Dedifferentiated amniotic fluid mesenchymal stem cell (primary cell): ENCODE measurements around the gene CXCL10.
A peak's percentile ranks its signal among the peaks of the same experiment; 100 is the strongest.
"Not testable (repeated sequence)": the region's sequence is repeated elsewhere in the genome, so short reads cannot be mapped to it uniquely, and the experiment has no call there.

Experiments
- DNase-seq: peaks from one replicate; pipeline ENCODE4 v3.0.0-alpha.2; 2016; ENCODE audit errors: extremely low spot score

Gene CXCL10

GRCh38 chr4:76023389-76023788, at the start of gene CXCL10:
Gene CXCL10, minus strand, starts transcription at chr4:76023497. Its CDS starts 66 bp downstream, at chr4:76023431.
- DNase-seq, result no peak

- no peak for DNase-seq
These were observed 49.5 kb upstream of the CXCL10 start for GRCh38 chr4:76072760-76073159.

- DNase-seq, result peak; percentile 78
These were observed 44.5 kb upstream of the CXCL10 start for GRCh38 chr4:76067652-76068286.

DNA sequence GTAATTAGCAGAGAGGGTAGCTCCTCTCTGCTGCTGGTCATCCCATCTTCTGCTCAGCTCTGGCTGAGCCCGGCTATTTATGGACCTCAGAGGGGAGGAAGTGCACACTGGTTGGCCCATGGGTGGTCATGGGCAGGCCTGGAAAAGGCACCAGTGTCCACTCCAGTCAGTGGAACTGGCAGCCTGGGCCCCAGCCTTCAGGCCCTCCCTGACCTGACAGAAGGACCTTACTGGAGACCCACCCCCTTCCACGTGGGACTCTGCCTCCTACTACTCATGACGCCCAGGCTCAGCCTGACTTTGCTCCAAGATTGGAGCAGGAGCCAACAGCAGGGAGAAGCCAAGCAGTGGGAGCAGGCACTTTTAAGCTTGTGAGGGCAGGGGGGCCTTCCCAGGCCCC, 43.2 kb upstream of the CXCL10 start:
- no peak for DNase-seq

DNA sequence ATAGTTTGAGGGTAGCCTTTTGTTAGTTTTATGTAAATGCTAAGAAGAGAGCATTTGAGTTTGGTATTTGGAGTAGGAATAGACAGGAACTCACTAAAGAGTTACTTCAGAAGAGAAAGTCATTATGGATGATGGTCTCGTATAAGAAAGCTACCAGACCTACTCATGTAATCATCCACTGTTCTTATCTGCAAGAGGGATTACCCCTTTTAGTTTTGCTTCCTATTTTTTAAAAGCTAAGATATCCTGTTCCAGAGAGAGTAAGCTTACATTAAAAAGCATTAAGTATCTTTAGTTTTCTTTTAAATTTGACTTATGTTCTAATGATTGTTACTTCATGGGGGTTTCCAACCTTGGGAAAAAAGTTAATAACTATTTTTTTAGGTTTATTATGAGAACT, 38.7 kb upstream of the CXCL10 start:
- DNase-seq, result no peak

GRCh38 chr4:76061421-76061820, 38.1 kb upstream of the CXCL10 start:
- DNase-seq, result no peak

DNA sequence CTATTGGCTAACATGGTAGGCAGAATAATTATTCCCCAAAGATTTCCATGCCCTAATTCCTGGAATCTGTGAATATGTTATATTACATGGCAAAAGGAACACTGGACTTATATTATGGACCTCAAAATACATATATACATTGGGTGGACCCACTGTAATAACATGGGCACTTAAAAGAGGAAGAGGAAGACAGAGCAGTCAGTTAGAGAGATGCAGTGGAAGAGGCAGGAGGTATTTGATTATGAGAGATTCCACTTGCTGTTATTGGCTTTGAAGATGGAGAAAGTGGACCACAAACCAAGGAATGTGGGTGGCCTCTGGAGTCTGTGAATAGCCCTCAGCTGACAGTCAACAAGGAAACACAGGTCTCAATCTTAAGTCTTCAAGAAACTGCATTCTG, 37.2 kb upstream of the CXCL10 start:
- no peak for DNase-seq

GRCh38 chr4:76059750-76060149, 36.5 kb upstream of the CXCL10 start:
- no peak for DNase-seq

DNA sequence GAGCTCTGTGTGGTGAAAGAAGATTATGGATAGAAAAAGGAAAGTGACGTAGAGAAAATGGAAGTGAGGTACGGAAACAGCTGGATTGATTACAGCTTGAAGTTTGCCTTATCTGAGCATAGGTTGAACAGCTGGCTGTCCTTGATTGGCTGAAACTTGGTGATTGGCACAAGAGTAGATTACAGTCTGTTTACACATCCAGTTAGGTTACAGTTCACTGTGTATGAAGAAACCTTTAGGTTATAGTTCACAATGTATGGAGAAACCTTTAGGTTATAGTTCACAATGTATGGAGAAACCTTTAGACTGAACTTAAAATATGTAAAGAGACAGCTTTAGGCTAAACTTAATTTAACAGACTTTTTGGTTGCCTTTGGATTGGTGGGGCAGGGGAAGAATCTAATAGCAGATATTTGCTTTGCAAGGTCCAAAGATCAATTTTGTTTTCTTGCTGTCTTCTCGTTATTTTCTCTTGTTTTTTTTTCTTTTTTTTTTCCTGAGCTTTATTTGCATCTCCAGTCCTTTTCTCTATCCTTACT, 35.7 kb upstream of the CXCL10 start:
- no peak for DNase-seq

GRCh38 chr4:76058302-76058701, 35.0 kb upstream of the CXCL10 start:
- no peak for DNase-seq

- DNase-seq, result no peak
These were observed 32.1 kb upstream of the CXCL10 start for GRCh38 chr4:76055421-76055820.

DNA sequence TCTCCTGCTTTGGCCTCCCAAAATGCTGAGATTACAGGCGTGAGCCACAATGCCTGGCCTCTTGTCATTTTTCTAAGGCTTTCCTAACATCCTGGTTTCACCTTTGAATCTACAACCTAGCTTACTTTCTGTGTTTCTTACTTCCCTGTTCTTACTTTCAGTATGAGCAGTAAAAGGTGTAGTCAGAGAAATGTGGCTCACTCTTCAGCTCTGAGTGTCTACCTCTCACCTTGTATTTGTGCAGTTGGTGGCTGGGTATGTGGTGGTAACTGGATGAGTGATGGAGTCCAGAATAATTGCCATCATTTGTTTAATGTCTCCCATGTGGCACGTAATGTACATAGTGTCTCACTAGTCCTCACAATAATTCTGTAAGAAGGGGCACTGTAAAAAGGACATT, 31.7 kb upstream of the CXCL10 start:
- no peak for DNase-seq

DNA sequence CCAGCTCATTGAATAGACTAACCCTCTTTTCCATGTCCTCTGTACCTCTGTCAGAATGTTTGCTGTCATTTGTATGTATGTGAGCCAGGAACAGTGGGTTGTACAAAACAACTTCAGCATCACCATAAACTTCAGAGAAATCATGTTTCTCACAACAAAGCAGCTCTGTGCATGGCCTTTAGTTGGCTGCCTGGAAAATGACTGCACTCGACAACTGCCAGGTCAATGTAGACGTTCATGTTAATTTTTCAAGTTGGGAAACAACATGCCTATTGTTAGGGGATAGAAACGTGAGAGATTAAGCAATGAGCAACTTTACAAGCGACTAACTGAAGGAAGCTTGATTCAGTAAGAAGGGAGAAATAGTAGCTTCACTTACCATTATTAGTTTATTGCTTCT, 30.4 kb upstream of the CXCL10 start:
- no peak for DNase-seq

DNA sequence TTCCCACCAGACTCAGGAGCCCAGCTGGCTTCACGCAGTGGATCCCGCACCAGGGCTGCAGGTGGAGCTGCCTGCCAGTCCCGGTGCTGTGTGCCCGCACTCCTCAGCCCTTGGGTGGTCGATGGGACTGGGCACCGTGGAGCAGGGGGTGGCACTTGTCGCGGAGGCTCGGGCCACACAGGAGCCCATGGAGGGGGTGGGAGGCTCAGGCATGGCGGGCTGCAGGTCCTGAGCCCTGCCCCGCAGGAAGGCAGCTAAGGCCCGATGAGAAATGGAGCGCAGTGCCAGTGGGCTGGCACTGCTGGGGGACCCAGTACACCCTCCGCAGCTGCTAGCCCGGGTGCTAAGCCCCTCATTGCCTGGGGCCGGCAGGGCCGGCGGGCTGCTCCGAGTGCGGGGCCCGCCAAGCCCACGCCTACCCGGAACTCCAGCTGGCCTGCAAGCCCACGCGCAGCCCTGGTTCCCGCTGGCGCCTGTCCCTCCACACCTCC, 27.3 kb upstream of the CXCL10 start:
- DNase-seq, result not testable (repeated sequence)

- DNase-seq, result not testable (repeated sequence)
These were observed 26.6 kb upstream of the CXCL10 start for GRCh38 chr4:76049860-76050416.

DNA sequence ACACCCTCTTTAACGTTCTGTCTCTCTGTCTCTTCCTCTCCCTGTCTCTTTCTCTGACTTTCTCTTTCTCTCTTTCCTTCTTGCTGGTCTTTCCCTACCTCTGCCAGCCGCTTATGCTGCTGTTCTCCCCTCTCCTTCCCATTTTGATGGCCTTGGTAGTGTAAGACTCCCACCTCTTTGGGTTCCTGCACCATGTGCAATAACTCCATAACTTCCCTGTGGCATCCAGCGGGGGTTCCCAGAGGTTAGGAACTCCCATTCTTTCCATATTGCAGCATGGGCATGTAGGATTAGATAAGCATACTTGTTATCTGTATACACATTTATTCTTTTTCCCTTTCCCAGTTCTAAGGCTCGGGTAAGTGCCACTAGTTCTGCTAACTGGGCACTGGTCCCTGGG, 21.4 kb upstream of the CXCL10 start:
- not testable (repeated sequence) for DNase-seq

DNA sequence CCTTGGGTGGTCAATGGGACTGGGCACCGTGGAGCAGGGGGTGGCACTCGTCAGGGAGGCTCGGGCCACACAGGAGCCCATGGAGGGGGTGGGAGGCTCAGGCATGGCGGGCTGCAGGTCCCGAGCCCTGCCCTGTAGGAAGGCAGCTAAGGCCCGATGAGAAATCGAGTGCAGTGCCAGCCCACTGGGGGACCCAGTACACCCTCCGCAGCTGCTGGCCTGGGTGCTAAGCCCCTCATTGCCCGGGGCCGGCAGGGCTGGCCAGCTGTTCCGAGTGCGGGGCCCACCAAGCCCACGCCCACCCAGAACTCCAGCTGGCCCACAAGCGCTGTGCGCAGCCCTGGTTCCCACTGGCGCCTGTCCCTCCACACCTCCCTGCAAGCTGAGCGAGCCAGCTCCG, 20.0 kb upstream of the CXCL10 start:
- not testable (repeated sequence) for DNase-seq

DNA sequence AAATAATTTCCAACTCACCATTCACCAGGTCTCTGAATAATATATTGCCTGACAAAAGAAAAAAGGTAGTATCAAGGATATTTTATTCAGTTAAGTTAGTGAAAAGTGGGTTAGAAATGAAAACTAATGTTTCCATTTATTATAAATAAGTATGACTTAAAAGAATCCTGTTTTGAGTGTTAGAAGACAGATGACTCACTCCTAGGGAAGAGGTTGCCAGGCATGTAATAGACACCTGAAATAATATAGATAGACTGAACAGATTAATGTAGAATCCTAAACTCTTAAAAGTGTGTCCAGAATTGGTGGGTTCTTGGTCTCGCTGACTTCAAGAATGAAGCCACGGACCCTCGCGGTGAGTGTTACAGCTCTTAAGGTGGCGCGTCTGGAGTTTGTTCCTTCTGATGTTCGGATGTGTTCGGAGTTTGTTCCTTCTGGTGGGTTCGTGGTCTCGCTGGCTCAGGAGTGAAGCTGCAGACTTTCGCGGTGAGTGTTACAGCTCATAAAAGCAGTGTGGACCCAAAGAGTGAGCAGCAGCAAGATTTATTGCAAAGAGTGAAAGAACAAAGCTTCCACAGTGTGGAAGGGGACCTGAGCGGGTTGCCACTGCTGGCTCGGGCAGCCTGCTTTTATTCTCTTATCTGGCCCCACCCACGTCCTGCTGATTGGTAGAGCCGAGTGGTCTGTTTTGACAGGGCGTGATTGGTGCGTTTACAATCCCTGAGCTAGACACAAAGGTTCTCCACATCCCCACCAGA, 19.1 kb upstream of the CXCL10 start:
- DNase-seq, result not testable (repeated sequence)

DNA sequence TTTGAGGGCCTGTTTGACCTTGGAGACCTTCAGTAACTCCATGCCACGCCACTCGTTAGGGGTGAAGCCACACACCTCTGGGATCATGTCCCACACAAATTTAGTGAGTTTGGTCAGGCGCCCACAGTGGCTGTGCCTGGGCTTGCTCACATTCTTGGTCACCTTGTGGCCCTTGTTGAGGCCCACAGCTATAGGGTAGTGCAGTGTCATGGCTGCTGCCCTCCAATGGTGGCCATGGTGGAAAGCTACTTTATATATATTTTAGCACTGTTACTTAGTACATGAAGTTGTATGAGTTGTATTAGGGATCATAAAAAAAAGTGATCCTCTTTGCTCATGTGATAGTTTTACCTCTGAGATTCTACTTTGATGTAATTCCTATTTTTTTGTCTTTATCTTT, 13.6 kb upstream of the CXCL10 start:
- no peak for DNase-seq

GRCh38 chr4:76035799-76036380, 12.6 kb upstream of the CXCL10 start, which contains the start of gene CXCL11:
Gene CXCL11, minus strand, starts transcription at chr4:76036070. Its CDS starts 83 bp downstream, at chr4:76035987.
- DNase-seq, result no peak

GRCh38 chr4:76035141-76035540, 11.8 kb upstream of the CXCL10 start:
- no peak for DNase-seq

DNA sequence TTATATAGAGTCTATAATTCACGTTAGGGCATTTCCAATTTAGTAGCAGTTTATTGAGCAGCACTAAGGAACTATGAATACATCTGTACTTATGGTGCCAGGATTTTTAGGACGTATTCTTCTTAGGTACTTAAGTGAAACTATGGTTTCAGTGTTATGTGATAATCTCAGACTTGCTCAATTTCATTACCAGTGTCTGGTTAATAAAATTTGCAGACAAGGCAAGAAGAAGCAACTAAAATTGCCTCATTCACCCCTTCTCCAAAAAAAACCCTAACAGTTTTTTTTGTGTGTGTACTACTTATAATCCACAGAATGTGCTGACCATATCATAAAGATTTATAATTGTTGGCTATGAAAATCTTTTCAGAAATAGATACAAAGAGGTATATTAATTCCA, 6.0 kb upstream of the CXCL10 start:
- no peak for DNase-seq
